Prostate gland (tissue), 2 donors: ENCODE measurements around the gene SCFD2. TPM values are rescaled to one million over a fixed set of nuclear protein-coding genes. Genes with fewer than 3 reads are reported as not detected.
"Not testable (repeated sequence)": the region's sequence is repeated elsewhere in the genome, so short reads cannot be mapped to it uniquely, and the experiment has no call there.

Experiments
- DNase-seq: peaks from one replicate; pipeline ENCODE4 v3.0.0-alpha.2; 2019; ENCODE audit warnings: low spot score
- H3K27ac ChIP-seq, 2 donors: fragments of 200-600 bp; sonication (generic); 2 replicates each; pipeline ENCODE4 v1.5.1; 2017 to 2019
- H3K27me3 ChIP-seq: fragments of 200-600 bp; sonication (generic); replicated peaks from 2 replicates; pipeline ENCODE4 v1.5.1; 2019; ENCODE audit not compliant: insufficient read depth
- H3K36me3 ChIP-seq, 2 donors: fragments of 200-600 bp; sonication (generic); 1 replicate in 1 of 2; 2 replicates in 1 of 2; pipeline versions ENCODE4 v1.5.1 to v1.8.1; 2017 to 2019
- H3K4me1 ChIP-seq: fragments of 200-600 bp; sonication (generic); replicated peaks from 2 replicates; pipeline ENCODE4 v1.5.1; 2019
- H3K4me3 ChIP-seq, 2 donors: fragments of 200-600 bp; sonication (generic); 2 replicates each; pipeline ENCODE4 v1.5.1; 2017 to 2019
- H3K9me3 ChIP-seq: fragments of 200-600 bp; sonication (generic); 2 replicates; pipeline ENCODE4 v1.5.1; 2017
- CTCF ChIP-seq, 4 experiments: fragments of 200-600 bp in 2 of 4; fragments of 450-650 bp in 2 of 4; sonication (generic) in 2 of 4; IDR thresholded peaks; 1 replicate in 3 of 4; 2 replicates in 1 of 4; pipeline ENCODE4 v1.5.1; 2016 to 2019; ENCODE audit warnings: antibody characterized with exemption in 4 of 4, mild to moderate bottlenecking in 2 of 4, moderate library complexity in 2 of 4
- POLR2A ChIP-seq: fragments of 450-650 bp; IDR thresholded peaks from one replicate; pipeline ENCODE4 v1.6.1; 2016; ENCODE audit warnings: antibody characterized with exemption, mild to moderate bottlenecking
- POLR2AphosphoS5 ChIP-seq: sonication (generic); formaldehyde crosslinking; IDR thresholded peaks from one replicate; pipeline ENCODE4 v1.6.1; 2017; ENCODE audit warnings: antibody characterized with exemption
- WGBS: methylation state at CpG from one replicate; pipeline ENCODE4 v1.1.5; 2018; 5-methylcytosine and 5-hydroxymethylcytosine counted together
- intact Hi-C: fragments of 100-400 bp; cut with DNase I; formaldehyde crosslinking; loops from one replicate; pipeline ENCODE4 v1.14.2; 2022
- total RNA-seq, 2 donors: library from RNA; depleted of rRNA; stranded (reverse); fragments of >200 nt; gene quantifications; one replicate each; pipeline ENCODE4 v1.1.0, GENCODE V29; 2016

The SCFD2 gene
- total RNA-seq, 2 donors from 2014 or later, result 10.7 to 21.1 TPM

GRCh38 chr4:53040459-53040815, 325.4 kb downstream of the SCFD2 start:
- no peak overlapping the region for H3K27ac ChIP-seq
- WGBS, result 92% methylated on average over 2 of the region's 2 CpGs
- H3K36me3 ChIP-seq, result no peaks in the 10 kb centered on the region
- H3K27me3 ChIP-seq, result no peaks in the 10 kb centered on the region
- DNase-seq, result no peak
- intact Hi-C loops, result no loop called here
- no peak for TF ChIP-seq POLR2AphosphoS5
- TF ChIP-seq POLR2A, result no peak
- TF ChIP-seq CTCF (IDR thresholded peaks at IDR 0.05), result no peak
- H3K4me1 ChIP-seq, result no peaks in the 10 kb centered on the region
- H3K9me3 ChIP-seq, result no peaks in the 10 kb centered on the region
- H3K4me3 ChIP-seq, result no peak overlapping the region

DNA sequence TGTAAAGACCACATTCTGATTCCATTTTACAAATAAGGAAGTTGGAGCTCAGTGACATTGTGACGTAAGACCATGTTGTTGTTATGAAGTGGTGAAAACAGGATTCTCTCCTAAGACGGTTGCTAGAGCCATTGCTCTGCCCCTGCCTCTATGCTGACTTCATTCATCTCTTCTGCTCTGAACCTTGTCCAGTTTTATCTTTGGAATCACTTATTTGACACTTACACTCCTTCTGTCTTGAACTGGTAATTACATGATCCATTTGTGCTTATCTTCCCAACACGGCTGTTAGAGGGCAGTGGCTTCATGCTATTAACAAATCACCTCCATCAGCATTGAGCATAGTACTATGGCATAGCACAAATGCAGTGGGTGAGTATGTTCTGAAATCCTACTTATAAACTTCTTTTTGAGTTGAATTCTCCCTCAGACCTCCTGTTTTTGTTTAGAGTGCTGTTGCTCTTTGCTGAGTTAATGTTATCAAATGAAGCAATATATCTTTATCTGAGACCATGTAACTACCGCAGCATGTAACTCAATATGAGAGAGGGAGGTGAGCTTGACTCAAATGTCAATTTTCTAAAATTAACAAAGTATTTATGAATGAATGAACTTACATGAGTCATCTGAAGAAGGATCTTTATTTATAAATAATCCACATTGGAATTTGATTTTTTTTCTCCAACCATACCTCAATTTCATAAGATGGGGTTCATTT, 326.0 kb downstream of the SCFD2 start:
- no peak for TF ChIP-seq POLR2AphosphoS5
- no peaks in the 10 kb centered on the region for H3K9me3 ChIP-seq
- DNase-seq, result no peak
- no peak overlapping the region for H3K4me3 ChIP-seq
- H3K27ac ChIP-seq, result no peak overlapping the region
- no peaks in the 10 kb centered on the region for H3K36me3 ChIP-seq
- intact Hi-C loops, result no loop called here
- H3K27me3 ChIP-seq, result no peaks in the 10 kb centered on the region
- no peaks in the 10 kb centered on the region for H3K4me1 ChIP-seq
- WGBS, result 84% methylated on average over 4 of the region's 4 CpGs

DNA sequence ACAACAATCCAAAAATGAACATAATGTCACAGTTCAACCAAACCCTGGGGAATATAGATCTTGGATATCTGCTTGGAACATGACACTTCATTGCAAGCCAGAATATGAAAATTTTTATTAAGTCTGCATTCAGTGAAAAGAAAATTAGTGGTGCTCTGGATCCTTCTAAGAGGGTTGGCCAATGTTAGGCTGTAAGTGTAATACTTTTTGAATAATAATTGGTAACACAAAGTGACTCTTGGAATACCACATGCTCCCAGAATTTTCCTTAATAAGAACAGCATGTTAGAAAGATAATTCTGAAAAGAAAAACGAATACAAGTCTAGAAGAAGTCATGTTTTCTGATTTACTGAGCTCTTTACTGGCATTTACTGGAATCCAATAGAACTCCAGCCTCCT, 328.0 kb downstream of the SCFD2 start:
- H3K27ac ChIP-seq, result no peak overlapping the region
- WGBS, result 38% methylated on average over 1 of the region's 1 CpG
- H3K4me1 ChIP-seq, result no peaks in the 10 kb centered on the region
- H3K4me3 ChIP-seq, result no peak overlapping the region
- H3K36me3 ChIP-seq, result no peaks in the 10 kb centered on the region
- intact Hi-C loops, result no loop called here
- TF ChIP-seq POLR2AphosphoS5, result no peak
- no peak for TF ChIP-seq CTCF (IDR thresholded peaks at IDR 0.05)
- TF ChIP-seq POLR2A, result no peak
- H3K9me3 ChIP-seq, result no peaks in the 10 kb centered on the region
- no peak for DNase-seq
- H3K27me3 ChIP-seq, result no peaks in the 10 kb centered on the region

- intact Hi-C loops, DNase-seq, H3K27me3 ChIP-seq, H3K36me3 ChIP-seq, H3K9me3 ChIP-seq, H3K4me1 ChIP-seq, H3K27ac ChIP-seq, H3K4me3 ChIP-seq: not testable (repeated sequence)
- WGBS, result 94% methylated on average over 1 of the region's 1 CpG
These were observed 333.0 kb downstream of the SCFD2 start for GRCh38 chr4:53032908-53033307.

- Histone ChIP-seq H3K27ac (no peak overlapping the region), H3K27me3 (no peaks in the 10 kb centered on the region), H3K4me3 (no peak overlapping the region), H3K9me3 (no peaks in the 10 kb centered on the region), H3K36me3 (no peaks in the 10 kb centered on the region), H3K4me1 (no peaks in the 10 kb centered on the region)
- no peak for DNase-seq
- TF ChIP-seq CTCF (IDR thresholded peaks at IDR 0.05) (no peak), POLR2AphosphoS5 (no peak), POLR2A (no peak)
- WGBS, result 95% methylated on average over 2 of the region's 2 CpGs
- intact Hi-C loops, result no loop called here
These were observed 339.6 kb downstream of the SCFD2 start for GRCh38 chr4:53026233-53026632.

- no peaks in the 10 kb centered on the region for H3K27me3 ChIP-seq
- no peak for DNase-seq
- intact Hi-C loops, result no loop called here
- H3K27ac ChIP-seq, result no peak overlapping the region
- no peaks in the 10 kb centered on the region for H3K36me3 ChIP-seq
- no peaks in the 10 kb centered on the region for H3K9me3 ChIP-seq
- no peaks in the 10 kb centered on the region for H3K4me1 ChIP-seq
- H3K4me3 ChIP-seq, result no peak overlapping the region
- 92% methylated on average over 3 of the region's 3 CpGs for WGBS
- no peak for TF ChIP-seq POLR2AphosphoS5
- no peak for TF ChIP-seq CTCF (IDR thresholded peaks at IDR 0.05)
- no peak for TF ChIP-seq POLR2A
These were observed 342.1 kb downstream of the SCFD2 start for GRCh38 chr4:53023677-53024299.
